ENCODE data around the gene ITGA5. TPM values are rescaled to one million over a fixed set of nuclear protein-coding genes. Genes with fewer than 3 reads are reported as not detected.

ITGA5 gene
- total RNA-seq, 1 donor from 2014 or later: 5.1 TPM

- DNase-seq: no peak
Measured at GRCh38 chr12:54430471-54431069, 11.5 kb upstream of the ITGA5 start.

GRCh38 chr12:54429014-54429471, 10.0 kb upstream of the ITGA5 start:
- no peak for DNase-seq

- no peak for DNase-seq
Measured at GRCh38 chr12:54428050-54429013, 9.3 kb upstream of the ITGA5 start.

GRCh38 chr12:54427106-54427505, 8.0 kb upstream of the ITGA5 start:
- DNase-seq: no peak

GRCh38 chr12:54426690-54427089, 7.6 kb upstream of the ITGA5 start:
- no peak for DNase-seq

GRCh38 chr12:54425702-54426101, 6.6 kb upstream of the ITGA5 start:
- DNase-seq: no peak

- no peak for DNase-seq
Measured at GRCh38 chr12:54424224-54424623, 5.2 kb upstream of the ITGA5 start.

- DNase-seq: no peak
Measured at GRCh38 chr12:54423816-54424150, 4.7 kb upstream of the ITGA5 start.

GRCh38 chr12:54421879-54422250, 2.8 kb upstream of the ITGA5 start:
- no peak for DNase-seq

GRCh38 chr12:54421175-54421878, 2.3 kb upstream of the ITGA5 start:
- DNase-seq: no peak

GRCh38 chr12:54420766-54421144, 1.7 kb upstream of the ITGA5 start:
- DNase-seq: no peak

- DNase-seq: no peak
Measured at GRCh38 chr12:54418441-54419087, 502 bp downstream of the ITGA5 start.

GRCh38 chr12:54417712-54418440, 1.2 kb downstream of the ITGA5 start:
- DNase-seq: no peak

GRCh38 chr12:54416687-54417603, 2.1 kb downstream of the ITGA5 start:
- DNase-seq: no peak

GRCh38 chr12:54415221-54415929, 3.7 kb downstream of the ITGA5 start:
- no peak for DNase-seq

GRCh38 chr12:54413284-54414190, 5.5 kb downstream of the ITGA5 start:
- no peak for DNase-seq

- DNase-seq: no peak
Measured at GRCh38 chr12:54412786-54413185, 6.3 kb downstream of the ITGA5 start.

GRCh38 chr12:54412348-54412747, 6.7 kb downstream of the ITGA5 start:
- DNase-seq: no peak
